Stimulated activated CD8-positive, alpha-beta memory T cell treated with anti-CD3 and anti-CD28 coated beads, Interleukin-15, amount 100 ng/mL, for 1 hour (primary cell): ENCODE data around the gene NSMCE1.
"Not testable (repeated sequence)": the region's sequence is repeated elsewhere in the genome, so short reads cannot be mapped to it uniquely, and the experiment has no call there.

Source experiments
- DNase-seq: peaks from one replicate; pipeline ENCODE4 v3.0.0-alpha.2; 2020; ENCODE audit warnings: low read depth

Gene NSMCE1

GRCh38 chr16:27302126-27302525 lies 33.6 kb upstream of the NSMCE1 start:
- DNase-seq: no peak

- no peak for DNase-seq
Measured at GRCh38 chr16:27301236-27301861, 32.8 kb upstream of the NSMCE1 start.

GRCh38 chr16:27298132-27298531 lies 29.6 kb upstream of the NSMCE1 start:
- DNase-seq: no peak

- DNase-seq: no peak
Measured at GRCh38 chr16:27293343-27293742, 24.8 kb upstream of the NSMCE1 start.

GRCh38 chr16:27291722-27292240 lies 23.2 kb upstream of the NSMCE1 start:
- DNase-seq: no peak

- no peak for DNase-seq
Measured at GRCh38 chr16:27291106-27291505, 22.5 kb upstream of the NSMCE1 start.

GRCh38 chr16:27290562-27290961 lies 22.0 kb upstream of the NSMCE1 start:
- no peak for DNase-seq

- no peak for DNase-seq
Measured at GRCh38 chr16:27289669-27290068, 21.1 kb upstream of the NSMCE1 start.

- DNase-seq: not testable (repeated sequence)
Measured at GRCh38 chr16:27288313-27288712, 19.7 kb upstream of the NSMCE1 start.

GRCh38 chr16:27287887-27288286 lies 19.3 kb upstream of the NSMCE1 start:
- no peak for DNase-seq

GRCh38 chr16:27287051-27287811 lies 18.7 kb upstream of the NSMCE1 start:
- no peak for DNase-seq

- DNase-seq: no peak
Measured at GRCh38 chr16:27286451-27286850, 17.9 kb upstream of the NSMCE1 start.

GRCh38 chr16:27285676-27286196 lies 17.2 kb upstream of the NSMCE1 start:
- DNase-seq: no peak

- no peak for DNase-seq
Measured at GRCh38 chr16:27284865-27285675, 16.5 kb upstream of the NSMCE1 start.

GRCh38 chr16:27281243-27281642 lies 12.7 kb upstream of the NSMCE1 start:
- no peak for DNase-seq

- DNase-seq: no peak
Measured at GRCh38 chr16:27275394-27275793, 6.8 kb upstream of the NSMCE1 start.

- DNase-seq: not testable (repeated sequence)
Measured at GRCh38 chr16:27274424-27274874, 5.9 kb upstream of the NSMCE1 start.

GRCh38 chr16:27273670-27274423 lies 5.3 kb upstream of the NSMCE1 start:
- DNase-seq: no peak

GRCh38 chr16:27273330-27273669 lies 4.7 kb upstream of the NSMCE1 start:
- no peak for DNase-seq

- not testable (repeated sequence) for DNase-seq
Measured at GRCh38 chr16:27272697-27273096, 4.1 kb upstream of the NSMCE1 start.

- DNase-seq: no peak
Measured at GRCh38 chr16:27272076-27272475, 3.5 kb upstream of the NSMCE1 start.

GRCh38 chr16:27270349-27270748 lies 1.8 kb upstream of the NSMCE1 start:
- DNase-seq: no peak
